ENCODE measurements around the gene PDPN.

GRCh38 chr1:13535227-13535626 is 48.4 kb upstream of the PDPN start:
- no peak for TF ChIP-seq POLR2A (IDR thresholded peaks at IDR 0.05)
- TF ChIP-seq, protein P1, sequence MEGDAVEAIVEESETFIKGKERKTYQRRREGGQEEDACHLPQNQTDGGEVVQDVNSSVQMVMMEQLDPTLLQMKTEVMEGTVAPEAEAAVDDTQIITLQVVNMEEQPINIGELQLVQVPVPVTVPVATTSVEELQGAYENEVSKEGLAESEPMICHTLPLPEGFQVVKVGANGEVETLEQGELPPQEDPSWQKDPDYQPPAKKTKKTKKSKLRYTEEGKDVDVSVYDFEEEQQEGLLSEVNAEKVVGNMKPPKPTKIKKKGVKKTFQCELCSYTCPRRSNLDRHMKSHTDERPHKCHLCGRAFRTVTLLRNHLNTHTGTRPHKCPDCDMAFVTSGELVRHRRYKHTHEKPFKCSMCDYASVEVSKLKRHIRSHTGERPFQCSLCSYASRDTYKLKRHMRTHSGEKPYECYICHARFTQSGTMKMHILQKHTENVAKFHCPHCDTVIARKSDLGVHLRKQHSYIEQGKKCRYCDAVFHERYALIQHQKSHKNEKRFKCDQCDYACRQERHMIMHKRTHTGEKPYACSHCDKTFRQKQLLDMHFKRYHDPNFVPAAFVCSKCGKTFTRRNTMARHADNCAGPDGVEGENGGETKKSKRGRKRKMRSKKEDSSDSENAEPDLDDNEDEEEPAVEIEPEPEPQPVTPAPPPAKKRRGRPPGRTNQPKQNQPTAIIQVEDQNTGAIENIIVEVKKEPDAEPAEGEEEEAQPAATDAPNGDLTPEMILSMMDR (IDR thresholded peaks at IDR 0.05), result no peak
